Activated naive CD4-positive, alpha-beta T cell (primary cell): ENCODE data around the gene AIFM2.
"Not testable (repeated sequence)": the region's sequence is repeated elsewhere in the genome, so short reads cannot be mapped to it uniquely, and the experiment has no call there.

Experiments
- DNase-seq, 4 experiments: peaks; one replicate each; lab custom pipeline; 2025; lab: John Stamatoyannopoulos, UW

Gene AIFM2

GRCh38 chr10:70090951-70091350, 41.7 kb downstream of the AIFM2 start:
- no peak for DNase-seq

GRCh38 chr10:70090013-70090412, 42.6 kb downstream of the AIFM2 start:
- DNase-seq = no peak

- no peak for DNase-seq
Measured at GRCh38 chr10:70088308-70088698, 44.3 kb downstream of the AIFM2 start.

GRCh38 chr10:70087616-70088307, 44.9 kb downstream of the AIFM2 start:
- no peak for DNase-seq

GRCh38 chr10:70085975-70086613, 46.5 kb downstream of the AIFM2 start:
- no peak for DNase-seq

- DNase-seq = no peak
Measured at GRCh38 chr10:70084189-70084588, 48.4 kb downstream of the AIFM2 start.

- DNase-seq = not testable (repeated sequence)
Measured at GRCh38 chr10:70080789-70081188, 51.8 kb downstream of the AIFM2 start.

GRCh38 chr10:70078937-70079336, 53.7 kb downstream of the AIFM2 start:
- no peak for DNase-seq

- no peak for DNase-seq
Measured at GRCh38 chr10:70078329-70078728, 54.3 kb downstream of the AIFM2 start.

GRCh38 chr10:70074971-70075370, 57.7 kb downstream of the AIFM2 start:
- DNase-seq = no peak

- DNase-seq = no peak
Measured at GRCh38 chr10:70074165-70074564, 58.5 kb downstream of the AIFM2 start.

GRCh38 chr10:70070834-70071233, 61.8 kb downstream of the AIFM2 start:
- DNase-seq = no peak

GRCh38 chr10:70069346-70069745, 63.3 kb downstream of the AIFM2 start:
- DNase-seq = no peak

GRCh38 chr10:70068925-70069324, 63.7 kb downstream of the AIFM2 start:
- DNase-seq = no peak

GRCh38 chr10:70067586-70067985, 65.0 kb downstream of the AIFM2 start:
- DNase-seq = no peak

GRCh38 chr10:70066190-70066589, 66.4 kb downstream of the AIFM2 start:
- DNase-seq = no peak

- DNase-seq = no peak
Measured at GRCh38 chr10:70064486-70064885, 68.1 kb downstream of the AIFM2 start.

- DNase-seq = no peak
Measured at GRCh38 chr10:70063418-70064098, 69.1 kb downstream of the AIFM2 start.
